Gastrocnemius medialis (tissue), 4 donors: ENCODE data around the gene RNF112.

ENCODE experiments used
- CTCF ChIP-seq, 5 experiments: fragments of 450-650 bp in 3 of 5; fragments of 200-600 bp in 2 of 5; sonication (generic) in 2 of 5; IDR thresholded peaks in 4 of 5; conservative IDR thresholded peaks in 1 of 5; 1 replicate in 4 of 5; 2 replicates in 1 of 5; pipeline ENCODE4 v1.5.1; 2016 to 2019; ENCODE audit warnings: antibody characterized with exemption in 5 of 5, mild to moderate bottlenecking in 3 of 5, moderate library complexity in 3 of 5
- POLR2A ChIP-seq, 2 donors: fragments of 450-650 bp; IDR thresholded peaks; one replicate each; pipeline ENCODE4 v1.6.1; 2017; ENCODE audit warnings: antibody characterized with exemption in 2 of 2, mild to moderate bottlenecking in 2 of 2, moderate library complexity in 2 of 2

GRCh38 chr17:19366637-19366972, 44.4 kb upstream of the RNF112 start:
- TF ChIP-seq CTCF (IDR thresholded peaks at IDR 0.05 in 4 of 5, conservative IDR thresholded peaks at IDR 0.05 in 1 of 5) (no peak), POLR2A (IDR thresholded peaks at IDR 0.05) (no peak)
